A673 (cell line): Measurements from ENCODE around the gene ZC3H15. TPM values are rescaled to one million over a fixed set of nuclear protein-coding genes. Genes with fewer than 3 reads are reported as not detected.

Experiments used
- BruUV-seq: library from RNA; stranded (reverse); fragments of 400-500 nt; replicated peaks from 2 replicates; lab custom pipeline; 2021; lab: Mats Ljungman, UMichigan
- CTCF ChIA-PET: fragments of 300-600 bp; sonication (Branson Sonifier 250); formaldehyde crosslinking; loops from one replicate; lab custom pipeline; 2022; ENCODE audit warnings: antibody characterized with exemption; lab: Charles Lee
- POLR2A ChIA-PET: fragments of 300-600 bp; sonication (Branson Sonifier 250); formaldehyde crosslinking; loops from one replicate; lab custom pipeline; 2022; ENCODE audit warnings: antibody characterized with exemption; ENCODE audit not compliant: low non-redundant PET; lab: Charles Lee
- DNase-seq: peaks from one replicate; pipeline ENCODE4 v3.0.0-alpha.2; 2015; ENCODE audit warnings: low spot score
- H3K27ac ChIP-seq: fragments of 200-600 bp; sonication (generic); 2 replicates; pipeline ENCODE4 v1.5.1; 2016; ENCODE audit warnings: mixed run types, low read depth, mild to moderate bottlenecking, mixed read lengths, antibody characterized with exemption, low read length; ENCODE audit not compliant: poor library complexity, severe bottlenecking
- H3K27me3 ChIP-seq: fragments of 200-600 bp; sonication (generic); replicated peaks from 2 replicates; pipeline ENCODE4 v1.6.1; 2017; ENCODE audit warnings: mixed run types, low read depth, mild to moderate bottlenecking, mixed read lengths, antibody characterized with exemption, low read length; ENCODE audit not compliant: insufficient read depth, poor library complexity
- H3K36me3 ChIP-seq: fragments of 200-600 bp; sonication (generic); 2 replicates; pipeline ENCODE4 v1.6.1; 2016; ENCODE audit warnings: mixed run types, mild to moderate bottlenecking, mixed read lengths, antibody characterized with exemption, low read length; ENCODE audit not compliant: insufficient read depth, poor library complexity, severe bottlenecking
- H3K4me1 ChIP-seq: fragments of 200-600 bp; sonication (generic); 2 replicates; pipeline ENCODE4 v1.6.1; 2017; ENCODE audit warnings: mixed run types, mild to moderate bottlenecking, mixed read lengths, antibody characterized with exemption, low read length; ENCODE audit not compliant: insufficient read depth, poor library complexity, severe bottlenecking
- H3K4me3 ChIP-seq: fragments of 200-600 bp; sonication (generic); 2 replicates; pipeline ENCODE4 v1.5.1; 2016; ENCODE audit warnings: low read depth, mixed run types, mild to moderate bottlenecking, mixed read lengths, low read length; ENCODE audit not compliant: poor library complexity, severe bottlenecking
- H3K9me3 ChIP-seq: fragments of 200-600 bp; sonication (generic); 2 replicates; pipeline ENCODE4 v1.6.1; 2016; ENCODE audit warnings: mixed run types, low read depth, mild to moderate bottlenecking, mixed read lengths, antibody characterized with exemption, low read length; ENCODE audit not compliant: poor library complexity, severe bottlenecking
- CTCF ChIP-seq: fragments of 300-800, 200-600 bp; sonication (generic); conservative IDR thresholded peaks from 2 replicates; pipeline ENCODE4 v1.5.1; 2017; ENCODE audit warnings: low read depth, mild to moderate bottlenecking, antibody characterized with exemption, low read length, moderate library complexity, mixed read lengths
- EZH2 ChIP-seq: fragments of 200-600 bp; sonication (generic); IDR thresholded peaks from 2 replicates; pipeline ENCODE4 v1.6.1; 2017; ENCODE audit warnings: borderline replicate concordance, low read depth, mild to moderate bottlenecking, mixed read lengths, antibody characterized with exemption, low read length; ENCODE audit not compliant: poor library complexity, severe bottlenecking
- intact Hi-C: fragments of 100-400 bp; cut with micrococcal nuclease; formaldehyde crosslinking; loops from one replicate; pipeline ENCODE4 v1.10.0; 2022; ENCODE audit not compliant: unreplicated experiment
- total RNA-seq: library from RNA; stranded (reverse); gene quantifications from 2 replicates; pipeline ENCODE4 v1.2.3, GENCODE V29; 2021

ZC3H15 gene
- total RNA-seq, 1 experiment from 2014 or later, result 95.1 TPM

- DNase-seq, result no peak
- Histone ChIP-seq H3K36me3 (no peaks in the 10 kb centered on the region), H3K27me3 (no peaks in the 10 kb centered on the region), H3K4me3 (no peak overlapping the region), H3K9me3 (no peaks in the 10 kb centered on the region), H3K4me1 (peaks cover 29% of the 10 kb centered on the region), H3K27ac (no peak overlapping the region)
- no TSS peak for BruUV-seq
- TF ChIP-seq CTCF, result no peak
- TF ChIP-seq EZH2, result no peak
- intact Hi-C loops, result no loop called here
- ChIA-PET POLR2A (no interaction called here), CTCF (no interaction called here)
Measured at GRCh38 chr2:186526281-186526680, 40.2 kb downstream of the ZC3H15 start.

GRCh38 chr2:186530314-186530713 is 44.3 kb downstream of the ZC3H15 start:
- ChIA-PET CTCF (no interaction called here), POLR2A (no interaction called here)
- Histone ChIP-seq H3K27ac (no peak overlapping the region), H3K27me3 (peaks cover 7% of the 10 kb centered on the region), H3K4me3 (no peak overlapping the region), H3K36me3 (no peaks in the 10 kb centered on the region), H3K4me1 (peaks cover 1% of the 10 kb centered on the region), H3K9me3 (no peaks in the 10 kb centered on the region)
- BruUV-seq, result no TSS peak
- DNase-seq, result no peak
- intact Hi-C loops, result no loop called here
- no peak for TF ChIP-seq EZH2
- no peak for TF ChIP-seq CTCF

- Histone ChIP-seq H3K9me3 (no peaks in the 10 kb centered on the region), H3K27ac (no peak overlapping the region), H3K4me1 (peaks cover 10% of the 10 kb centered on the region), H3K4me3 (no peak overlapping the region), H3K36me3 (no peaks in the 10 kb centered on the region), H3K27me3 (peaks cover 7% of the 10 kb centered on the region)
- ChIA-PET POLR2A (no interaction called here), CTCF (interaction anchor here (0.7 kb wide), 1 partner anchor 110 kb away, joined by 5 read pairs; no protein-coding TSS in a partner anchor)
- TF ChIP-seq CTCF, result no peak
- no peak for TF ChIP-seq EZH2
- no TSS peak for BruUV-seq
- DNase-seq, result no peak
- intact Hi-C loops, result no loop called here
Measured at GRCh38 chr2:186531257-186531775, 45.3 kb downstream of the ZC3H15 start.
